Measurements from ENCODE around the gene SLC44A1. TPM values are rescaled to one million over a fixed set of nuclear protein-coding genes. Genes with fewer than 3 reads are reported as not detected.
A peak's percentile ranks its signal among the peaks of the same experiment; 100 is the strongest.

SLC44A1 gene
- polyA plus RNA-seq, 1 of the 3 experiments (the other 2 are of a cell fraction), result 4.5 TPM

GRCh38 chr9:105243015-105243686 lies 1.3 kb upstream of the SLC44A1 start (continued):
- TF ChIP-seq IRF3 (IDR thresholded peaks at IDR 0.05; ENCODE audit: low read depth, low read length), result no peak
- TF ChIP-seq RXRA (IDR thresholded peaks at IDR 0.05; ENCODE audit: borderline replicate concordance, low read depth), result peak; percentile 92
- TF ChIP-seq CHD2 (IDR thresholded peaks at IDR 0.05; ENCODE audit: low read length, partially characterized antibody), result no peak
- peak; percentile 43 for TF ChIP-seq JUND (IDR thresholded peaks at IDR 0.05)
- TF ChIP-seq REST (IDR thresholded peaks at IDR 0.05; ENCODE audit: low read depth, low read length), result peak; percentile 54; the same call in 1 of the 2 replicates

GRCh38 chr9:105244734-105245028 lies 230 bp downstream of the SLC44A1 start:
- peak overlapping the region; percentile 68 for H3K9ac ChIP-seq
- H3K4me3 ChIP-seq (ENCODE audit: low read depth in 2 of 2, low read length in 1 of 2), result peak overlapping the region; percentile 88 to 90
- H3K9me3 ChIP-seq, result no peaks in the 10 kb centered on the region
- H3K36me3 ChIP-seq (replicated peaks in 1 of 2; ENCODE audit: control insufficient read depth in 1 of 2, insufficient read depth in 2 of 2, low read length in 1 of 2), result no peaks in the 10 kb centered on the region
- peaks cover 20% of the 10 kb centered on the region; the same call in 1 of the 2 replicates for H3K79me2 ChIP-seq (ENCODE audit: insufficient read depth)
- WGBS (ENCODE audit: low lambda C conversion rate), result no CpG with 5 or more reads among the region's 48 CpGs
- peaks cover 3 to 11% of the 10 kb centered on the region in 2 experiments; a peak in 3 of 4 replicates for H3K4me1 ChIP-seq (ENCODE audit: control insufficient read depth in 1 of 2, insufficient read depth in 2 of 2, low read depth in 1 of 2, low read length in 1 of 2)
- ChIA-PET POLR2A (interaction anchor here (0.6 to 1.5 kb wide), 5 partner anchors 9 to 86 kb away, joined by 3 to 4 read pairs (median 4); no protein-coding TSS in a partner anchor), CTCF (interaction anchor here (0.9 to 3.3 kb wide), 10 partner anchors 9 to 384 kb away, joined by 3 to 16 read pairs (median 3); no protein-coding TSS in a partner anchor)
- peak overlapping the region; percentile 97 for H3K4me2 ChIP-seq
- peak overlapping the region in 1 of 2 experiments; percentile 76; a peak in 2 of 4 replicates for H3K27ac ChIP-seq (ENCODE audit: low read depth in 2 of 2, low read length in 1 of 2)
- no peaks in the 10 kb centered on the region for H3K27me3 ChIP-seq (ENCODE audit: insufficient read depth)
- H4K20me1 ChIP-seq (ENCODE audit: insufficient read depth), result no peaks in the 10 kb centered on the region
- H2AFZ ChIP-seq (ENCODE audit: low read depth), result peak overlapping the region; percentile 87; the same call in 1 of the 2 replicates
- H3F3A ChIP-seq (replicated peaks; ENCODE audit: insufficient read depth), result peaks cover 18% of the 10 kb centered on the region
- H3K9me2 ChIP-seq, result no peaks in the 10 kb centered on the region
- no peak for DNase-seq
- TF ChIP-seq MXI1 (IDR thresholded peaks at IDR 0.05; ENCODE audit: low read depth, low read length) (no peak), NFIC (IDR thresholded peaks at IDR 0.05; ENCODE audit: borderline replicate concordance) (no peak), EZH2phosphoT487 (IDR thresholded peaks at IDR 0.05; ENCODE audit: borderline replicate concordance, low read depth) (no peak), JUND (IDR thresholded peaks at IDR 0.05) (no peak), PBX3 (IDR thresholded peaks at IDR 0.05) (no peak), USF1 (IDR thresholded peaks at IDR 0.05; ENCODE audit: borderline replicate concordance, low read depth) (no peak), FOSL2 (IDR thresholded peaks at IDR 0.05; ENCODE audit: borderline replicate concordance, low read depth) (no peak), TEAD4 (IDR thresholded peaks at IDR 0.05; ENCODE audit: borderline replicate concordance, insufficient read depth) (no peak), RFX5 (IDR thresholded peaks at IDR 0.05; ENCODE audit: low read length) (no peak), FOXJ3 (CRISPR knock-in tag; IDR thresholded peaks at IDR 0.05) (no peak), EP300 (IDR thresholded peaks at IDR 0.05; ENCODE audit: borderline replicate concordance in 1 of 2, low read depth in 1 of 2, low read length in 1 of 2) (no peak), ELF1 (IDR thresholded peaks at IDR 0.05) (no peak), IRF3 (IDR thresholded peaks at IDR 0.05; ENCODE audit: low read depth, low read length) (no peak), YY1 (IDR thresholded peaks at IDR 0.05; ENCODE audit: low read depth) (no peak), POLR2AphosphoS5 (IDR thresholded peaks at IDR 0.05; ENCODE audit: low read depth, low read length) (no peak), ZBTB33 (IDR thresholded peaks at IDR 0.05; ENCODE audit: borderline replicate concordance, low read depth) (no peak)
